NCI-H2171 (cell line): ENCODE measurements around the gene WDFY3.

Experiments
- DNase-seq: peaks from one replicate; lab custom pipeline; 2025; lab: John Stamatoyannopoulos, UW

Gene WDFY3

GRCh38 chr4:84790769-84791565 is 175.5 kb downstream of the WDFY3 start:
- no peak for DNase-seq

GRCh38 chr4:84786478-84786877 is 180.0 kb downstream of the WDFY3 start:
- no peak for DNase-seq

GRCh38 chr4:84782517-84782916 is 184.0 kb downstream of the WDFY3 start:
- DNase-seq: no peak

DNA sequence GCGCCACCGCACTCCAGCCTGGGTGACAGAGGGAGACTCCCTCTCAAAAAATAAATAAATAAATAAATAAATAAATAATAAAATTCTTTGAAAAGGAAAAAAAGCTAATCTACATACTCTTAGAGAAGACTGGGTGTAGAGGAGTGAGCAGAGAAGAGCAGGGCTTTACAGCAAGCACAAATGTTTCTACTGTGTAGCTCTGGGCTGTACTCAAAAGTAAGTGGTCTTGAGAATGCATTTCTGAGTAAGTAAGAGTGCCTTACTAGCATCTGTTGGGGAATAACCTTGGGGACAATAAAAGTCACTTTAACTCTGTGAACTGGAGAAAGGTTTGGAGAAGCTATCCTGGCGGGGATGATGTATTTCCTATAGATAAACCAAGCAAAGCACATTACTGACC is 185.8 kb downstream of the WDFY3 start:
- DNase-seq: no peak

DNA sequence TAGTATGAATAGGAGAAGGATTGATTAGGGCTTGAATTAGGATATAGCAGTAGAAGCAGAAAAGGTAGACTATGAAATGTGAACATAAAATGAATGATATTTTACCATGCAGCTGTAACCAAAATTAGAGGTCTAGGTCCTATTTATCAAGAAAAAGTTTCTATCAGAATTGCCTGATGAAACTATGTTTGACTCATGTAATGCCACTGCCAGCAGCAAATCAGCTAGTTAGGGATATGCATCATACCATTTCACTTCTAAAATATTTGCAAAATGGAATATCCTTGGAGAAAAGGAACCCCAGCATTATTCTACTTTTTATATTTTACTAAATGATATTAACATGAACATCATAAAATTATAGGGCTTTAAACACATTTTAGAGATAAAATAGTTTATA is 188.4 kb downstream of the WDFY3 start:
- no peak for DNase-seq

GRCh38 chr4:84767168-84767567 is 199.3 kb downstream of the WDFY3 start:
- no peak for DNase-seq

DNA sequence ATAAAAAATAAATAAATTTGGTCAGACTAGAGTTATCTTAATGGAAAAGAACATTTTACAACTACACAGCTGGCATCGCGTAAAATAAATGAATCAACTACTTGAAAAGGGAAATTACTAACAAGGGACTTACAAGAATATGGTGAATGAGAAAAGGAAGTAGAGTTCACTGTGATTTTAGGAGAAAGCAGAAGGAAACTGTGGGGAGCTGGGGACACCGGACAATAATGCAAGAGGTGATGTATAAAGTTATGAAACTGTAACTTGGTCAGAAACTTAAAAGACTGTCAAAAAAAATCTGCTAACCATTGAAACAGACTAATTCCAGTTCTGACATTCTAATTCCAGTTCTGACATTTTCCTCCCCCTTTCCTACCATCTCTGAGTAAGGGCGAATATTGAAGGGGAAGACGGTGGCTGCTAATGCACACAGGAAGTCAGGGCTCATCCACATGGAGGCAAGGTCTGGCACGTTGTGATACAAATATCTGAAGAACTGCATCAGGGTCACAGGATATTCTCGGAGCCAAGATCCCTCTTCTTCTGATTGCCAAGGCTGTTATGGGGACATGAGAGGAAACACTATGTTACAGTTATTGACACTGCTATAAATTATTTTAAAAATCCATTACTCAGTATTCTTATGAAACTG is 213.0 kb downstream of the WDFY3 start:
- DNase-seq: no peak

DNA sequence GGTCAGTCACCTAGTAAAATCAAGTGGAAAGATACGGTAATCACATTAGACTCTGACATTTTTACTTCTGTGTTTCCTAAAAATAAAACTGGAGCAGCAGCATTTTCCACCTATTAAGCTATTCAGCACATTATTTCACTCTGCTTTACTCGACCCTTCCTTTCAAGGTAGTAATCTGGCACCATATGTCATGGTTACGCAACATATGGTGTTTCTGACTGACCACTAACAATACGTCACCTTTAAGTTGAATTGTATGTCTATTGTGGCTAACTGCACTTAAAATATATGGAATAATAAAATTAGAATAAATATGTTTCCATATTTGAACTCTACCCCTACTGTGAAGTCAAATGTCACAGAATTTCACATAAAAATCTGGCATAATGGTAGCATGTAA is 214.8 kb downstream of the WDFY3 start:
- DNase-seq: no peak

- no peak for DNase-seq
Observed at GRCh38 chr4:84750960-84751283, 215.6 kb downstream of the WDFY3 start.

DNA sequence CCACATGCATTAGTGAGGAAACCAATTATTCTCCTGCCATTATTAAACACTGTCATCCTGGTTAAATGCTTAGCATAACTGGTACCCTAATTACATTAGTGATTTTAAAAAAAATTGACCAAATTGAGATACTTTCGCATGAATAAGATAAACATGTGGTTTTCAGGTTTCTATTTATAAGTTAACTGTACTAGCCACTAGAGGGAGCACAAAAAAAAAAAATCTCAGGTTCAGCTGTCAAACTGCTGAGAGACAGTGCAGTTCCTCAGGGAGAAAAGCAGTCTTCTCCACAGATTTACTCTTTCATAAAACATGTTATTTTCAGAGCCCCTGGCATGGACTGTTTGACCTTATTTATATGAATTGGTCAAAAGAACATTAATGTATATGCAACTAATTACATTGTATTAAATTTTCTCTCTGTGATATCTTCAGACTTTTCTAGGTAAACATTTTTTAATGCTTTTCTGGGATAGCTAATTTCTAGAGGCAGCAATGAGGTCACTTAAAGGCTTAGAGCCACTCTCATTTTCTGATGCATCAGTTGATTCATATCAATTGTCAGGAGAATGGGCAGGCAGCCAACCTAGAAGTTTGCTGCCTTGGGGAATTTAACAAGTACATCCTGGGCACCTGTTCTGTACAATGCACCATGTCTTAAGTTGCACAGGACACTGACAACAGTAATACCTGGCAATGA is 216.1 kb downstream of the WDFY3 start:
- peak; percentile 1 for DNase-seq

DNA sequence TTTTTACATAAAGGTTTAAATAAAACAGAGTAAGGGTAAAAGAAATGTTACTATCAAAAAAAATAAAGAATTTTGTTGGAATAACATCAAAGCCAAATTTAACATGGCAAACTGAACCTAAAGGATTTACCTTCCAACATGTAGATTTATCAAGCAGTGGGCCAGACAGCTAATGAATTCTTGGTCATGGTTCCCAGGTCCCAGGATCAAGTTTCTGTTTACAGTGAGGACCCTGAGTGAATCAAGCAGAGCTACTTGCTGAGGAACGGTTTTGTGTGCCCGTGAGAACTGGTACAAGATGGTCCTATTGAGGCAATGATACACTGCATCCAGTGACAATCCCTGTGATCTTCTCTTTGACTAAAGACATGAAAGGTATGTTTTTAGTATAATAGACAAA is 226.4 kb downstream of the WDFY3 start:
- DNase-seq: no peak

GRCh38 chr4:84738622-84739021 is 227.9 kb downstream of the WDFY3 start:
- no peak for DNase-seq

DNA sequence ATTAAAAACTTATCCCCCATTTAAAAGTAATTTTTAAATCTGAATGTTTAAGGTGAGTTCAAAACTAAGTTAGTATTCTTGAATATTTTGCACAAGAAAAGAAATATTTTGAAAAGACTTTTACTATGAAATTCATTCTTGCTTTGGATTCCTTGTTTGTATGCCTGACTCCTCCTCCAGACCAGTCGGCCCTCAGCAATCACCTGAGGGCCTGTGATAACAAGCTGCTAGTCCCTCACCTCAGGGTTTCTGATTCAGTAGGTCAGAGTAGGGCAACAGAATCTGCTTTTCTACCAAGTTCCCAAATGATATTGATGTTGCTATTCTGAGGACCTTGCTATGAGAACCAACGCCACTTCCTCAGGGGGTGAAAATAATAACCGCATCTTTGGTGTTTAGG is 228.8 kb downstream of the WDFY3 start:
- DNase-seq: no peak

DNA sequence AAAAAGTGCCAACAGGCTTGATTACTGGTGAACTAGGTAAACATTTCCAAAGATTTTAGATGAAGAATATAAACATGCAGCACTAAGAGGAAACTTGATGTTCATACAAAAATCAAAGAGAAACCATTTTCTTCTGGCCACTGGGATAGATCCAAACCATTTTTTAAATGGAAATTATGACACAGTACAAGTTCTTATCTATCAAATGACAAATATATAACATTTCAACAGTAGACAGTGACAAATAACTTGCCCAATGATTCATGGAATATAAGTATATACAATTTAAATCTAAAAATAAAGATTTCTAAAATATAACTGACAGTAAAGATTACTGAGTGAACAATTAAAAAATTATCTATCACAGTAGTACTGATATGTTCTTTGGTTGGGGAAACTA is 232.5 kb downstream of the WDFY3 start:
- DNase-seq: no peak

- no peak for DNase-seq
Observed at GRCh38 chr4:84733343-84734033, 233.0 kb downstream of the WDFY3 start.

GRCh38 chr4:84730375-84730774 is 236.1 kb downstream of the WDFY3 start:
- DNase-seq: no peak

- no peak for DNase-seq
Observed at GRCh38 chr4:84727491-84727890, 239.0 kb downstream of the WDFY3 start.

DNA sequence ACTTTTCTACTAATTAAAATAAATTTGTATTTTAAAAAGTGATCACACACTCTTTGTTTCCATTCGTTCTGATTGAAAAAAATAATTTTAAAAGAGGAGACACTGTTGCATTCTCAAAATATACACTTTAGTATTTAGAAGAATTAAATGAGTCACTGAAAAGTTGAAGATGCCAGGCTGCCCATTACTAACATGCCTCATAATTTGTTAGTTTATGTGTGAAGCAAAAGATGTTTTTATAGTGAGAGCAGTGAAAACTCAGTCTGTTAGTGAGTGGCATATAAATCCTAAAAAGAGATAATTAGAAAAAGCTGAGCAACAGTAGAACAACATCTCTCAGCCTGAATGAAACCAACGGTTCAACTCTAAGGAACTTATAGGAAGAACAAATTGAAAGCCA is 240.1 kb downstream of the WDFY3 start:
- no peak for DNase-seq

- DNase-seq: no peak
Observed at GRCh38 chr4:84722720-84723119, 243.8 kb downstream of the WDFY3 start.

GRCh38 chr4:84719115-84719514 is 247.4 kb downstream of the WDFY3 start:
- no peak for DNase-seq

DNA sequence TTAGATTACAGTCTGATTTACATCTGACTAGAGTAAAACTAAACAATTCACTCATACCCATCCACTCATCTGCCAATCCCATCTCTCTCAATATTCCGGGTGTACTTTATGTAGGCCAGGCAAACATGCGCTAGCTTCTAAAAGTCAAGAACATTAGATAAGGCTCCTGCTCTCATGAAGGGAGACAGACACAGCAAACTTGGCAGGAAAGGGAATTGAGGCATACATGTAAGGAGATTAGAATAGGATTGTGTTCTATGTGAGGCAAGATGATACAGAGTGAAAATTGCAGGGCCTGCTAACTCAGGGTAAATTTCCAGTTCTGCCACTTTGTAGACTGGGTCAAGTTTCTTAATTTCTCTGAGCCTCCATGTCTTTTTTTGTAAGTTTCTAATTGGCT is 247.8 kb downstream of the WDFY3 start:
- no peak for DNase-seq

DNA sequence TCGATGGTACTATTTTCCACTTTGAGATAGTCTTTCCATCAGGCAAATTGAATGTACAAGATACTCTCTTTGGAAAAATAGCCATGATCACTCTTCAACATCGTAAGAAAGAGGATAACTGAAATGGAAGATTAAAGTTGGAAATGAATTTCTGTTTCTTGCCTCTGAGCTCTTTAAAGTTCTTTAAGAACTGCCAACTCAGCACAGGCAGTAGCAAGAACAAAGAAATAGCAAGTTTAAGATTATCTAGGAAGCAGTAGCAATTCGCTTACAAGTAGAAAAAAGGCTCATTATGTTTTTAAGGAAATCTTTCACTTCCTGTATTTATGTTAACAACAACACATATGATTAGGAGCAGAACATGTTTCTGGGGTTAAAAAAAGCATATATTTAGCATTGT is 255.9 kb downstream of the WDFY3 start:
- no peak for DNase-seq
